ENCODE results near the gene ZNF273. TPM values are rescaled to one million over a fixed set of nuclear protein-coding genes. Genes with fewer than 3 reads are reported as not detected.

ZNF273 gene
- polyA plus RNA-seq, 3 donors, result 9.4 to 10.6 (median 10.5) TPM

- DNase-seq (ENCODE audit: low read depth in 3 of 3, low spot score in 2 of 3), result peak in 1 of 3 donors; percentile 67
Observed at GRCh38 chr7:64876792-64877713, 26.0 kb upstream of the ZNF273 start.

GRCh38 chr7:64877714-64878610 lies 25.1 kb upstream of the ZNF273 start:
- no peak for DNase-seq (ENCODE audit: low read depth in 3 of 3, low spot score in 2 of 3)

- no peak for DNase-seq (ENCODE audit: low read depth in 3 of 3, low spot score in 2 of 3)
Observed at GRCh38 chr7:64878684-64879083, 24.4 kb upstream of the ZNF273 start.

GRCh38 chr7:64879086-64879730 lies 23.9 kb upstream of the ZNF273 start:
- no peak for DNase-seq (ENCODE audit: low read depth in 3 of 3, low spot score in 2 of 3)

- DNase-seq (ENCODE audit: low read depth in 3 of 3, low spot score in 2 of 3), result no peak
Observed at GRCh38 chr7:64879800-64880199, 23.3 kb upstream of the ZNF273 start.

GRCh38 chr7:64880322-64881297 lies 22.5 kb upstream of the ZNF273 start:
- DNase-seq (ENCODE audit: low read depth in 3 of 3, low spot score in 2 of 3), result no peak

- DNase-seq (ENCODE audit: low read depth in 3 of 3, low spot score in 2 of 3), result no peak
Observed at GRCh38 chr7:64881461-64882287, 21.4 kb upstream of the ZNF273 start.

- no peak for DNase-seq (ENCODE audit: low read depth in 3 of 3, low spot score in 2 of 3)
Observed at GRCh38 chr7:64882341-64883112, 20.5 kb upstream of the ZNF273 start.

GRCh38 chr7:64883113-64883905 lies 19.8 kb upstream of the ZNF273 start:
- DNase-seq (ENCODE audit: low read depth in 3 of 3, low spot score in 2 of 3), result no peak

- DNase-seq (ENCODE audit: low read depth in 3 of 3, low spot score in 2 of 3), result no peak
Observed at GRCh38 chr7:64884085-64884912, 18.8 kb upstream of the ZNF273 start.

- no peak for DNase-seq (ENCODE audit: low read depth in 3 of 3, low spot score in 2 of 3)
Observed at GRCh38 chr7:64884913-64885370, 18.1 kb upstream of the ZNF273 start.

- DNase-seq (ENCODE audit: low read depth in 3 of 3, low spot score in 2 of 3), result no peak
Observed at GRCh38 chr7:64885520-64886240, 17.4 kb upstream of the ZNF273 start.

GRCh38 chr7:64886956-64887545 lies 16.0 kb upstream of the ZNF273 start:
- DNase-seq (ENCODE audit: low read depth in 3 of 3, low spot score in 2 of 3), result no peak

GRCh38 chr7:64887756-64888508 lies 15.1 kb upstream of the ZNF273 start:
- DNase-seq (ENCODE audit: low read depth in 3 of 3, low spot score in 2 of 3), result no peak

GRCh38 chr7:64888561-64888900 lies 14.5 kb upstream of the ZNF273 start:
- no peak for DNase-seq (ENCODE audit: low read depth in 3 of 3, low spot score in 2 of 3)
